HepG2 (cell line): Measurements from ENCODE around the gene NLRP5. TPM values are rescaled to one million over a fixed set of nuclear protein-coding genes. Genes with fewer than 3 reads are reported as not detected.

Source experiments
- ATAC-seq: fragments of 200-7000 bp; cut with Tn5 transposase; 3 replicates; pipeline ENCODE4 v1.9.1; 2020; ENCODE audit warnings: mild to moderate bottlenecking, moderate library complexity
- BruUV-seq: library from RNA; stranded (reverse); fragments of 400-500 nt; replicated peaks from 2 replicates; lab custom pipeline; 2021; lab: Mats Ljungman, UMichigan
- CTCF ChIA-PET: fragments of 300-600 bp; formaldehyde crosslinking; extraction: SDS; loops from one replicate; lab custom pipeline; 2021; ENCODE audit warnings: low total read pairs, inconsistent platforms, low intra/inter-chr PET ratio; lab: Yijun Ruan, JAX
- POLR2A ChIA-PET: fragments of 350-600 bp; sonication (Branson Sonifier 250); formaldehyde crosslinking; loops from one replicate; lab custom pipeline; 2020; ENCODE audit warnings: antibody characterized with exemption, inconsistent platforms; lab: Yijun Ruan, JAX
- DNase-seq: peaks from one replicate; pipeline ENCODE4 v3.0.0-alpha.2; 2015; ENCODE audit warnings: low spot score
- FAIRE-seq: peaks from 3 replicates; lab custom pipeline; 2011; peaks lifted over from hg19 to GRCh38; lab: Jason Lieb, UNC
- H2AFZ ChIP-seq: one replicate; pipeline ENCODE4 v1.6.1; 2011; ENCODE audit warnings: low read length, inconsistent platforms
- H3K27ac ChIP-seq: fragments of 300-600 bp; 3 replicates; pipeline ENCODE4 v1.8.0; 2011; ENCODE audit warnings: mixed run types, mild to moderate bottlenecking, mixed read lengths, low read length, inconsistent platforms; ENCODE audit not compliant: insufficient read depth; ENCODE audit errors: extremely low read length
- H3K27me3 ChIP-seq, 2 experiments: fragments of 200-600 bp in 1 of 2; 2 replicates in 1 of 2; 3 replicates in 1 of 2; pipeline versions ENCODE4 v1.6.0 to v1.8.0; 2011; ENCODE audit warnings: low read length in 2 of 2, mild to moderate bottlenecking in 2 of 2, moderate library complexity in 2 of 2, inconsistent platforms in 1 of 2; ENCODE audit not compliant: insufficient read depth in 2 of 2, control insufficient read depth in 1 of 2
- H3K36me3 ChIP-seq, 2 experiments: fragments of 200-600 bp in 1 of 2; replicated peaks in 1 of 2; 2 replicates in 1 of 2; 3 replicates in 1 of 2; pipeline versions ENCODE4 v1.5.1 to v1.8.0; 2011; ENCODE audit warnings: low read length in 2 of 2, inconsistent platforms in 1 of 2; ENCODE audit not compliant: insufficient read depth in 2 of 2, control insufficient read depth in 1 of 2
- H3K4me1 ChIP-seq: 2 replicates; pipeline ENCODE4 v1.5.1; 2012; ENCODE audit warnings: low read length, inconsistent platforms; ENCODE audit not compliant: insufficient read depth
- H3K4me2 ChIP-seq: 2 replicates; pipeline ENCODE4 v1.6.0; 2011; ENCODE audit warnings: low read depth, low read length, inconsistent platforms
- H3K4me3 ChIP-seq, 3 experiments: fragments of 200-600 bp in 1 of 3; sonication (generic), shearing (Covaris generic) in 1 of 3; replicated peaks in 1 of 3; 2 replicates each; pipeline ENCODE4 v1.5.1; 2011 to 2016; ENCODE audit warnings: low read length in 3 of 3, inconsistent platforms in 2 of 3, low read depth in 2 of 3, mild to moderate bottlenecking in 2 of 3, control low read depth in 1 of 3, mixed read lengths in 1 of 3; ENCODE audit not compliant: insufficient read depth in 1 of 3
- H3K79me2 ChIP-seq: one replicate; pipeline ENCODE4 v1.6.1; 2011; ENCODE audit warnings: low read length, inconsistent platforms; ENCODE audit not compliant: insufficient read depth
- H3K9ac ChIP-seq: 2 replicates; pipeline ENCODE4 v1.6.0; 2011; ENCODE audit warnings: mild to moderate bottlenecking, low read depth, low read length, inconsistent platforms; ENCODE audit not compliant: insufficient read depth
- H3K9me3 ChIP-seq: 2 replicates; pipeline ENCODE4 v1.5.1; 2012; ENCODE audit warnings: mild to moderate bottlenecking, low read length
- H4K20me1 ChIP-seq: 2 replicates; pipeline ENCODE4 v1.6.0; 2011; ENCODE audit warnings: inconsistent platforms, mild to moderate bottlenecking, low read length, moderate library complexity; ENCODE audit not compliant: insufficient read depth
- AGO2 ChIP-seq: fragments of 200-400 bp; formaldehyde crosslinking; optimal IDR thresholded peaks from 2 replicates; pipeline ENCODE3; 2017; ENCODE audit warnings: mild to moderate bottlenecking, low read depth, low read length, moderate library complexity
- CCDC6 ChIP-seq: sonication (generic); formaldehyde crosslinking; IDR thresholded peaks from 2 replicates; pipeline ENCODE4 v1.8.1; 2022; ENCODE audit warnings: mild to moderate bottlenecking, missing genetic modification reagents, moderate library complexity
- JUNB ChIP-seq: sonication (generic); formaldehyde crosslinking; IDR thresholded peaks from 2 replicates; pipeline ENCODE4 v1.8.0; 2022; ENCODE audit warnings: missing genetic modification reagents, mild to moderate bottlenecking, borderline replicate concordance
- MED1 ChIP-seq: sonication (generic); formaldehyde crosslinking; IDR thresholded peaks from 2 replicates; pipeline ENCODE4 v1.4.0; 2020; ENCODE audit warnings: missing genetic modification reagents
- MEIS1 ChIP-seq: sonication (generic); formaldehyde crosslinking; IDR thresholded peaks from 2 replicates; pipeline ENCODE4 v1.9.0; 2021; ENCODE audit warnings: mild to moderate bottlenecking, missing genetic modification reagents, moderate library complexity, borderline replicate concordance
- NFIC ChIP-seq: IDR thresholded peaks from 2 replicates; pipeline ENCODE4 v1.6.1; 2012; ENCODE audit warnings: mild to moderate bottlenecking, low read length, inconsistent platforms
- SMYD3 ChIP-seq: sonication (generic); formaldehyde crosslinking; IDR thresholded peaks from 2 replicates; pipeline ENCODE4 v1.8.1; 2023; ENCODE audit warnings: mild to moderate bottlenecking, missing genetic modification reagents
- ZBED4 ChIP-seq: sonication (generic); formaldehyde crosslinking; IDR thresholded peaks from 2 replicates; pipeline ENCODE4 v1.4.0; 2020; ENCODE audit warnings: missing genetic modification reagents, borderline replicate concordance
- ZFP36 ChIP-seq: fragments of 150-350 bp; IDR thresholded peaks from 2 replicates; pipeline ENCODE4 v1.6.1; 2018; ENCODE audit warnings: borderline replicate concordance, low read length, low read depth; ENCODE audit not compliant: partially characterized antibody
- ZNF382 ChIP-seq: sonication (generic); formaldehyde crosslinking; IDR thresholded peaks from 2 replicates; pipeline ENCODE4 v1.5.0; 2020; ENCODE audit warnings: missing genetic modification reagents, mild to moderate bottlenecking, borderline replicate concordance
- ZNF816 ChIP-seq: sonication (generic); formaldehyde crosslinking; IDR thresholded peaks from 2 replicates; pipeline ENCODE4 v1.8.0; 2022; ENCODE audit warnings: missing genetic modification reagents, mild to moderate bottlenecking, borderline replicate concordance
- WGBS: methylation state at CpG from one replicate; pipeline ENCODE4 v1.1.6; 2017; ENCODE audit warnings: low lambda C conversion rate; 5-methylcytosine and 5-hydroxymethylcytosine counted together
- in situ Hi-C: cut with HindIII; loops from 2 replicates; pipeline ENCODE4 v1.10.0; 2017; ENCODE audit warnings: low pct_unique_long_range_greater_than_20kb; ENCODE audit not compliant: extremely low pct_ligation_motif_present
- intact Hi-C: fragments of 100-400 bp; cut with micrococcal nuclease; formaldehyde crosslinking; loops from one replicate; pipeline ENCODE4 v1.10.0; 2022; ENCODE audit not compliant: unreplicated experiment
- polyA plus RNA-seq, 8 experiments: library from polyadenylated mRNA; depleted of rRNA in 3 of 8; stranded (reverse) in 7 of 8; unstranded in 1 of 8; fragments of >200 nt; fragmentation: Illumina TruSeq in 4 of 8; extraction: Trizol in 4 of 8; gene quantifications; 2 replicates each; pipeline versions ENCODE4 v1.2.1 to v1.2.3, GENCODE V29; 2011 to 2016; ENCODE audit warnings: low read depth in 4 of 8, missing spikeins in 1 of 8, mixed read lengths in 1 of 8; ENCODE audit not compliant: insufficient read depth in 1 of 8
- total RNA-seq, 5 experiments: library from RNA; depleted of rRNA; stranded (reverse); fragments of >200 nt; fragmentation: Illumina TruSeq; extraction: Trizol; gene quantifications; 2 replicates each; pipeline ENCODE4 v1.2.3, GENCODE V29; 2016; ENCODE audit warnings: low read depth in 1 of 5

Gene NLRP5
- total and polyA plus RNA-seq, 2 of the 13 experiments (the other 11 are each of a cell fraction or from before 2014, with no cell fraction given) = not detected

GRCh38 chr19:55958356-55958755, 28.2 kb upstream of the NLRP5 start:
- Histone ChIP-seq H3K27ac (no peak overlapping the region), H4K20me1 (no peaks in the 10 kb centered on the region), H3K4me2 (no peak overlapping the region), H3K4me3 (no peak overlapping the region), H3K9me3 (no peaks in the 10 kb centered on the region), H3K4me1 (no peaks in the 10 kb centered on the region), H3K9ac (no peak overlapping the region)
- CTCF ChIA-PET = no interaction called here
- FAIRE-seq (no peak), ATAC-seq (no peak)
- in situ Hi-C loops = no loop called here
- no TSS peak for BruUV-seq
- TF ChIP-seq ZNF816 (no peak), MED1 (CRISPR knock-in tag) (no peak), SMYD3 (no peak), NFIC (no peak), CCDC6 (no peak), ZNF382 (CRISPR knock-in tag) (no peak), JUNB (no peak), AGO2 (no peak), ZBED4 (CRISPR knock-in tag) (no peak), MEIS1 (CRISPR knock-in tag) (no peak), ZFP36 (no peak)
- TF ChIP-seq, all 625 proteins: peak for 0
- POLR2A ChIA-PET = no interaction called here
- H3K36me3 ChIP-seq = no peaks in the 10 kb centered on the region
- no peaks in the 10 kb centered on the region for H3K79me2 ChIP-seq
- intact Hi-C loops = no loop called here
- 5% methylated on average over 4 of the region's 4 CpGs for WGBS
- H3K27me3 ChIP-seq = peaks cover 2 to 36% of the 10 kb centered on the region in 2 experiments; a peak in 3 of 5 replicates
- DNase-seq = peak; percentile 2
- H2AFZ ChIP-seq = no peak overlapping the region
